HL-60 (cell line): ENCODE results near the gene GSN.

Experiments
- CTCF ChIP-seq: IDR thresholded peaks from one replicate; pipeline ENCODE4 v1.5.1; 2011; ENCODE audit warnings: low read length, control low read depth, inconsistent platforms; ENCODE audit not compliant: insufficient read depth
- POLR2AphosphoS5 ChIP-seq: IDR thresholded peaks from 2 replicates; pipeline ENCODE4 v1.6.1; 2012; ENCODE audit warnings: low read depth
- TF ChIP-seq, protein P1 (sequence below): IDR thresholded peaks from 2 replicates; pipeline ENCODE4 v1.6.1; 2012; ENCODE audit warnings: low read depth; ENCODE audit not compliant: insufficient replicate concordance

- TF ChIP-seq CTCF: no peak
- TF ChIP-seq, protein P1, sequence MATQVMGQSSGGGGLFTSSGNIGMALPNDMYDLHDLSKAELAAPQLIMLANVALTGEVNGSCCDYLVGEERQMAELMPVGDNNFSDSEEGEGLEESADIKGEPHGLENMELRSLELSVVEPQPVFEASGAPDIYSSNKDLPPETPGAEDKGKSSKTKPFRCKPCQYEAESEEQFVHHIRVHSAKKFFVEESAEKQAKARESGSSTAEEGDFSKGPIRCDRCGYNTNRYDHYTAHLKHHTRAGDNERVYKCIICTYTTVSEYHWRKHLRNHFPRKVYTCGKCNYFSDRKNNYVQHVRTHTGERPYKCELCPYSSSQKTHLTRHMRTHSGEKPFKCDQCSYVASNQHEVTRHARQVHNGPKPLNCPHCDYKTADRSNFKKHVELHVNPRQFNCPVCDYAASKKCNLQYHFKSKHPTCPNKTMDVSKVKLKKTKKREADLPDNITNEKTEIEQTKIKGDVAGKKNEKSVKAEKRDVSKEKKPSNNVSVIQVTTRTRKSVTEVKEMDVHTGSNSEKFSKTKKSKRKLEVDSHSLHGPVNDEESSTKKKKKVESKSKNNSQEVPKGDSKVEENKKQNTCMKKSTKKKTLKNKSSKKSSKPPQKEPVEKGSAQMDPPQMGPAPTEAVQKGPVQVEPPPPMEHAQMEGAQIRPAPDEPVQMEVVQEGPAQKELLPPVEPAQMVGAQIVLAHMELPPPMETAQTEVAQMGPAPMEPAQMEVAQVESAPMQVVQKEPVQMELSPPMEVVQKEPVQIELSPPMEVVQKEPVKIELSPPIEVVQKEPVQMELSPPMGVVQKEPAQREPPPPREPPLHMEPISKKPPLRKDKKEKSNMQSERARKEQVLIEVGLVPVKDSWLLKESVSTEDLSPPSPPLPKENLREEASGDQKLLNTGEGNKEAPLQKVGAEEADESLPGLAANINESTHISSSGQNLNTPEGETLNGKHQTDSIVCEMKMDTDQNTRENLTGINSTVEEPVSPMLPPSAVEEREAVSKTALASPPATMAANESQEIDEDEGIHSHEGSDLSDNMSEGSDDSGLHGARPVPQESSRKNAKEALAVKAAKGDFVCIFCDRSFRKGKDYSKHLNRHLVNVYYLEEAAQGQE: no peak
- TF ChIP-seq POLR2AphosphoS5: no peak
Measured at GRCh38 chr9:121294151-121294743, 26.3 kb downstream of the GSN start.
